RKO (cell line): ENCODE data around the gene GIPC3.

Experiments used
- DNase-seq: peaks from one replicate; pipeline ENCODE4 v3.0.0-alpha.2; 2016; ENCODE audit warnings: low spot score

Gene GIPC3

GRCh38 chr19:3638208-3639193 lies 53.2 kb downstream of the GIPC3 start:
- DNase-seq, result no peak

- DNase-seq, result no peak
Observed at GRCh38 chr19:3639479-3639878, 54.2 kb downstream of the GIPC3 start.

DNA sequence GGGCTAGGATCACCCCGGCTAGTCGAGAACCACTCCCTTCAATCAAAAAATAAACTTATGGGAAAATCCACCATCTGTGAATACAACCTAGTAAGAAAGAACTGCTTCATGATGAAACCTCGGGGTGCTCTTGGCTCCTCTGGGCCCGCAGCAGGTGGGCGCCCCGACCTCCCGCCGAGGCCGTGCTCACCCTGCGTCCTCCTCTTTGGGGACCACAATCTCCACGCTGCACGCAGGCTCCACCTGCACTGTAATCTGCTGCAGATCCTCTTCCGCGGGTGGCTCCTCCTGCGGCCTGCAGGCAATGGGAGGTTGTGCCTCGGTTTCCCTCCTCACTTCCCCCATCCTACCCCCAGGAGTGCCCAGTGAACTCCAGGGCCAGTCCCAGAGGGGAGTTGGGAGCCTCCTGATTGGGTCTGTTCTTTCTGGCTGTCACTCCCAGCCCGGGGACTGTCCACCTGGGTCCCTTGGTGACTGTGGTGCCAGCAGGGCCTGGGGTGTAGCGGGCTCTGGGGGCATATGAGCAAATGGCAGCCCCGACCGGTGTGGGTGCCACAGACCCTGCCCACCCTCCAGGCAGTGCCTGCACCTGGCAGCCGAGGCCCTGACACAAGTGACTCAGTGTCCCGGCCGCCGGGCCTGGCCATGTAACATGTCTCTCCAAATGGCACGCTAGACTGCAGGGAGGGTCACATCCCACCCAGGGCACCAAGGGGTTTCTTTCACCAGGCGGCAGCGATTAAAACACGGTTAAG lies 56.4 kb downstream of the GIPC3 start:
- DNase-seq, result no peak

DNA sequence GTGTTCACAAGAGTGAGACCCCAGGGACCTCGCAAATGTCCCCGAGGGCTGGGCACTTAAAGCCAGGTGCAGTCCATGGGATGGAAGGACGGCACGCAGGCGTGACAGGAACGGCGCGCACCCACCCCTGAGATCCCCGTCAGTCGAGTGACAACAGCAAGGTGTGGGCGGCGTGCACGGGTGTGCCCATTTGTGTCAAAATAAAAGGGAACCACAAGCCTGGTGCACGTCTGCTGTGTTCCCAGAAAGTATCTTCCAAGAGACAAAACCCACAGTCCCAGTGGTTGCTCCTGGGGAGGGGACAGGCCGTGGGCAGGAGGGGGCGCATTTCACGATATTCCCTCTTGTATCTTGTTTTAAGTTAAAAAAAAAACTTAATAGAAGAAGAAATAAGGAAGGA lies 57.0 kb downstream of the GIPC3 start:
- no peak for DNase-seq
